Activated T-helper 2 cell treated with anti-CD3 and anti-CD28 coated beads, Interferon-gamma antibody, Interleukin-2, Interleukin-4, amounts not matched to agents 10 μg/mL and 5 μg/mL and 100 μg/mL, durations not matched to agents 14 hours and 24 hours and 36 hours (primary cell): ENCODE data around the gene WDR35. TPM values are rescaled to one million over a fixed set of nuclear protein-coding genes. Genes with fewer than 3 reads are reported as not detected.
"Not testable (repeated sequence)": the region's sequence is repeated elsewhere in the genome, so short reads cannot be mapped to it uniquely, and the experiment has no call there.

Source experiments
- DNase-seq: peaks from one replicate; pipeline ENCODE4 v3.0.0; 2021; ENCODE audit warnings: low spot score
- H3K27ac Mint-ChIP-seq: one replicate; pipeline ENCODE4 v1.8.0; 2021; ENCODE audit warnings: mixed read lengths
- H3K27me3 Mint-ChIP-seq: one replicate; pipeline ENCODE4 v1.8.0; 2021; ENCODE audit warnings: low read depth, mixed read lengths
- H3K36me3 Mint-ChIP-seq: one replicate; pipeline ENCODE4 v1.8.0; 2021; ENCODE audit warnings: low read depth, mixed read lengths
- H3K4me1 Mint-ChIP-seq: one replicate; pipeline ENCODE4 v1.8.0; 2021; ENCODE audit warnings: low read depth, mixed read lengths
- H3K4me3 Mint-ChIP-seq: one replicate; pipeline ENCODE4 v1.8.0; 2021; ENCODE audit warnings: low read depth, mild to moderate bottlenecking, moderate library complexity, mixed read lengths
- H3K9me3 Mint-ChIP-seq: one replicate; pipeline ENCODE4 v1.8.0; 2021; ENCODE audit warnings: mixed read lengths
- intact Hi-C: fragments of 100-400 bp; cut with micrococcal nuclease; formaldehyde crosslinking; loops from one replicate; pipeline ENCODE4 v1.15.1; 2023
- total RNA-seq: library from RNA; stranded (reverse); gene quantifications from 2 replicates; pipeline ENCODE4 v1.2.3, GENCODE V29; 2022

Gene WDR35
- total RNA-seq, 1 donor from 2014 or later, result 7.6 TPM

GRCh38 chr2:19949071-19949470, 40.8 kb downstream of the WDR35 start:
- Mint-ChIP-seq H3K4me3 (no peak overlapping the region), H3K27me3 (no peaks in the 10 kb centered on the region), H3K36me3 (no peaks in the 10 kb centered on the region), H3K27ac (no peak overlapping the region), H3K9me3 (no peaks in the 10 kb centered on the region), H3K4me1 (no peaks in the 10 kb centered on the region)
- intact Hi-C loops, result no loop called here
- DNase-seq, result no peak

GRCh38 chr2:19947184-19947940, 42.5 kb downstream of the WDR35 start:
- Mint-ChIP-seq H3K36me3 (no peaks in the 10 kb centered on the region), H3K27ac (no peak overlapping the region), H3K27me3 (no peaks in the 10 kb centered on the region), H3K4me1 (no peaks in the 10 kb centered on the region), H3K4me3 (no peak overlapping the region), H3K9me3 (no peaks in the 10 kb centered on the region)
- intact Hi-C loops, result no loop called here
- DNase-seq, result no peak

- H3K4me3 Mint-ChIP-seq, result no peak overlapping the region
These were observed 45.6 kb downstream of the WDR35 start for GRCh38 chr2:19944205-19944845.

DNA sequence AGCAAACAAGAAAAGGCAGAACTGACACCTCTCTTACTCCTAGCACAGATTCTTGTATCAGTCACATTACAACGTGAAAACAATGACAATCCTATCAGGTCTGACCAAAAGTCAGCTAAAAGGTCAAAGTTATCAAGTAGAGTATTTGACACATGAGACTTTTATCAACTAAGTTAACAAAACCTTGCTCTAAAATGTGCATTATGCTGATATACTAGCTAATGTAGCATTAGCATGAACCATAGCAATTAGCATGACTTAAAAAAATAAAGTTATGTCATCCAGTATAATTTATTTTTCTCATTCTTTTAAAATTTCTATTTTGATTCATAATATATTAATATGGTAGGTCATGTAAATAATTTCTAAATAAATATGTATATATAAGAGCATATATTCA, 46.7 kb downstream of the WDR35 start:
- DNase-seq, result no peak
- no peak overlapping the region for H3K4me3 Mint-ChIP-seq

More at GRCh38 chr2:19944205-19944845, 45.6 kb downstream of the WDR35 start:
- H3K36me3 Mint-ChIP-seq, result no peaks in the 10 kb centered on the region
- no peaks in the 10 kb centered on the region for H3K9me3 Mint-ChIP-seq
- no peak overlapping the region for H3K27ac Mint-ChIP-seq
- no peaks in the 10 kb centered on the region for H3K27me3 Mint-ChIP-seq
- no peaks in the 10 kb centered on the region for H3K4me1 Mint-ChIP-seq
- intact Hi-C loops, result no loop called here
- no peak for DNase-seq

DNA sequence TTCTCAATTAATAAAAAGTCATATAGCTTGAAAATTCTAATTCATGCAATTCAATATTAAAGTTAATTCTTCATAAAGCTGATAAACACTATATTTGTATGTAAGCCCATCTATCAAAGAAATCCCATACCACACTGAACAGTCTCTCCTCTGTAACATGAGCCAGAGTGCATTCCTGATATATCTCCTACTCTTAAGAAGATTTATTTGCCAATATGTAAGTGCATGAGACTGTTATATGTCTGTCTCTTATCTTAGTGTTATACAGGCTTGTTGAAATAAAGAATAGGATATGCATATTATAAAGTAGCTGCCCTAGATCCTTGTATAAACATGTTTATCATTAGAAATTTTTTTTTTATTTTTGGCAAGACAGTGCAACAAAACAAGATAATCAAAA, 47.7 kb downstream of the WDR35 start:
- Mint-ChIP-seq H3K36me3 (no peaks in the 10 kb centered on the region), H3K4me1 (no peaks in the 10 kb centered on the region), H3K9me3 (no peaks in the 10 kb centered on the region), H3K4me3 (no peak overlapping the region), H3K27me3 (no peaks in the 10 kb centered on the region), H3K27ac (no peak overlapping the region)
- intact Hi-C loops, result no loop called here
- DNase-seq, result no peak

More for the DNA sequence above, 46.7 kb downstream of the WDR35 start:
- H3K36me3 Mint-ChIP-seq, result no peaks in the 10 kb centered on the region
- intact Hi-C loops, result no loop called here
- no peaks in the 10 kb centered on the region for H3K4me1 Mint-ChIP-seq
- no peaks in the 10 kb centered on the region for H3K9me3 Mint-ChIP-seq
- no peaks in the 10 kb centered on the region for H3K27me3 Mint-ChIP-seq
- no peak overlapping the region for H3K27ac Mint-ChIP-seq

DNA sequence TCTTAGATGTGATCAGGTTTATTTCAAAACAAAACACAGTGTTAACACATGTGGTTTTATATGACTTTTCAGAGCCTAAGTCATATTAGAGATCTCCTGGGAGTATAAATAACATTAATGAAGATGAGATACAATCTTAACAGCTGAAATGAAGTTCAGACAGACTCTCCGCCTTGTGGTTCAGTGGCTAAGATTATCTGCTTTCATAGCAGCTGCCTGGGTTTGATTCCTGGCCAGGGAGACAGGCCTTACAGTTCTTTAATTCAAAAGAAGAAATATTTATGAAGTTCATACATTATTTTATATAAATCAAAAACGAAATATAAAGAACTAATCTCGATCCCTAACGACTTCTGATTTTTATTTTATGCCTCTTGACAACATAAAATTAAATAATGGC, 52.9 kb downstream of the WDR35 start:
- Mint-ChIP-seq H3K9me3 (no peaks in the 10 kb centered on the region), H3K27me3 (no peaks in the 10 kb centered on the region), H3K4me3 (no peak overlapping the region), H3K36me3 (peaks cover 9% of the 10 kb centered on the region), H3K27ac (no peak overlapping the region), H3K4me1 (no peaks in the 10 kb centered on the region)
- intact Hi-C loops, result no loop called here
- no peak for DNase-seq

GRCh38 chr2:19936203-19936602, 53.7 kb downstream of the WDR35 start:
- H3K4me3 Mint-ChIP-seq, result no peak overlapping the region
- H3K36me3 Mint-ChIP-seq, result peaks cover 9% of the 10 kb centered on the region
- no peaks in the 10 kb centered on the region for H3K9me3 Mint-ChIP-seq
- DNase-seq, result no peak
- no peaks in the 10 kb centered on the region for H3K4me1 Mint-ChIP-seq
- intact Hi-C loops, result no loop called here
- H3K27ac Mint-ChIP-seq, result no peak overlapping the region
- no peaks in the 10 kb centered on the region for H3K27me3 Mint-ChIP-seq

GRCh38 chr2:19933351-19933981, 56.4 kb downstream of the WDR35 start:
- H3K9me3 Mint-ChIP-seq, result peaks cover 1% of the 10 kb centered on the region
- H3K36me3 Mint-ChIP-seq, result peaks cover 22% of the 10 kb centered on the region
- H3K4me3 Mint-ChIP-seq, result no peak overlapping the region
- H3K27me3 Mint-ChIP-seq, result no peaks in the 10 kb centered on the region
- DNase-seq, result no peak
- H3K27ac Mint-ChIP-seq, result no peak overlapping the region
- intact Hi-C loops, result no loop called here
- H3K4me1 Mint-ChIP-seq, result no peaks in the 10 kb centered on the region

DNA sequence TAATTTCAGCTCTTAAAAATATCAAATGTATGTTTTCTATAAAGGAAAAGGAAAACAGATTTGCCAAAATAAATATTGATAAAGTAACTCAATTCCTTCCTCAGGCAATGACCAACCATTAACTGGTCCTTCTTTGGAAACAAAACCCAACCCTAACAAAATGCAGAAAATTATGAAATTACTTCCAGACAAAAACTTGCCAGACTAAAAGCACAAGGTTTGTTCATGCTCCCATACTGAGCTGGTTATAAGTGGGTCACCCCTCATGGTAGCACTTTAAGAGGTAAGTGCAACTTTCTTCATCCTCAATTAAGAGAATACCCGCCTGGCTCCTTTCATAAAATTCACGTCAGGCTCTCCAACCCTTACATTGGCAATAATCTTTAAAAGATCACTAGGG, 57.0 kb downstream of the WDR35 start:
- H3K36me3 Mint-ChIP-seq, result peaks cover 27% of the 10 kb centered on the region
- no peaks in the 10 kb centered on the region for H3K27me3 Mint-ChIP-seq
- DNase-seq, result no peak
- no peak overlapping the region for H3K27ac Mint-ChIP-seq
- H3K4me1 Mint-ChIP-seq, result no peaks in the 10 kb centered on the region
- H3K9me3 Mint-ChIP-seq, result peaks cover 7% of the 10 kb centered on the region
- intact Hi-C loops, result no loop called here
- H3K4me3 Mint-ChIP-seq, result no peak overlapping the region

- Mint-ChIP-seq H3K36me3 (peaks cover 43% of the 10 kb centered on the region), H3K9me3 (peaks cover 24% of the 10 kb centered on the region), H3K4me3 (no peak overlapping the region), H3K4me1 (no peaks in the 10 kb centered on the region), H3K27ac (no peak overlapping the region), H3K27me3 (no peaks in the 10 kb centered on the region)
- no peak for DNase-seq
- intact Hi-C loops, result no loop called here
These were observed 60.7 kb downstream of the WDR35 start for GRCh38 chr2:19929226-19929625.

- DNase-seq, H3K27me3 Mint-ChIP-seq, H3K27ac Mint-ChIP-seq, intact Hi-C loops, H3K4me3 Mint-ChIP-seq, H3K4me1 Mint-ChIP-seq: not testable (repeated sequence)
- Mint-ChIP-seq H3K36me3 (peaks cover 43% of the 10 kb centered on the region), H3K9me3 (peaks cover 24% of the 10 kb centered on the region)
These were observed 62.1 kb downstream of the WDR35 start for GRCh38 chr2:19927816-19928215.

- H3K4me3 Mint-ChIP-seq, H3K27ac Mint-ChIP-seq, H3K27me3 Mint-ChIP-seq, intact Hi-C loops, H3K4me1 Mint-ChIP-seq, DNase-seq: not testable (repeated sequence)
- Mint-ChIP-seq H3K9me3 (peaks cover 24% of the 10 kb centered on the region), H3K36me3 (peaks cover 39% of the 10 kb centered on the region)
These were observed 65.4 kb downstream of the WDR35 start for GRCh38 chr2:19924526-19924925.

DNA sequence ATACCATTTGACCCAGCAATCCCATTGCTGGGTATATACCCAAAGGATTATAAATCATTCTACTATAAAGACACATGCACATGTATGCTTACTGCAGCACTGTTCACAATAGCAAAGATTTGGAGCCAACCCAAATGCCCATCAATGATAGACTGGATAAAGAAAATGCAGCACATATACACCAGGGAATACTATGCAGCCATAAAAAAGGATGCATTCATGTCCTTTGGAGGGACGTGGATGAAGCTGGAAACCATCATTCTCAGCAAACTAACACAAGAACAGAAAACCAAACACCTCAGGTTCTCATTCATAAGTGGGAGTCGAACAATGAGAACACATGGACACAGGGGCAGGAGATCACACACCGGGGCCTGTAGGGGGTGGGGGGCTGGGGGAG, 67.7 kb downstream of the WDR35 start:
- not testable (repeated sequence) for DNase-seq

More for the DNA sequence above, 67.7 kb downstream of the WDR35 start:
- peaks cover 11% of the 10 kb centered on the region for H3K9me3 Mint-ChIP-seq
- intact Hi-C loops, H3K4me1 Mint-ChIP-seq, H3K27ac Mint-ChIP-seq, H3K4me3 Mint-ChIP-seq, H3K27me3 Mint-ChIP-seq: not testable (repeated sequence)
- peaks cover 17% of the 10 kb centered on the region for H3K36me3 Mint-ChIP-seq
